Stomach (tissue), 4 donors: Measurements from ENCODE around the gene RAB9A.

Experiments used
- CTCF ChIP-seq, 7 experiments: fragments of 450-650 bp in 4 of 7; fragments of 200-600 bp in 3 of 7; sonication (generic) in 3 of 7; IDR thresholded peaks; one replicate each; pipeline ENCODE4 v1.5.1; 2016 to 2019; ENCODE audit warnings: antibody characterized with exemption in 7 of 7, control low read depth in 2 of 7, mild to moderate bottlenecking in 1 of 7
- POLR2A ChIP-seq, 4 donors: fragments of 450-650 bp; IDR thresholded peaks; one replicate each; pipeline ENCODE4 v1.6.1; 2016; ENCODE audit warnings: antibody characterized with exemption in 4 of 4, control low read depth in 2 of 4, mild to moderate bottlenecking in 1 of 4, moderate library complexity in 1 of 4

DNA sequence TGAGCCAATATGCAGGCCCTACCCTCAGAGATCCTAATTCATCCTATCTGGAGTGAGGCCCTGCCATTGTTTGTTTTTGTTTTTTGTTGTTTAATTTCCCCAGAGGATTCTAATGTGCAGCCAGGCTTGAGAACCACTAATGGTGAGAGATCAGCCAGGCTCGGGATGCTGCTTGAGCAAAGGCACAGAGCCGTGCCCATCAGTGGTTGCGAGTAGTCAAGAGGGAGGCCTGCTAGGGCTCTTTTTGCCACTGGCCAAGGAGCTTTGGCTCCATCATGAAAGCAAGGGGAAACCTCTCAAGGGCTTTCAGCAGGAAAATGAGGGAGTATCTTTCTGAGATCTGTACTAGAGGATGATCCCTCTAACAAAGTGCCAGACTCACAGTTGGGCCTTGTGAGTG, 33.3 kb upstream of the RAB9A start:
- no peak for TF ChIP-seq POLR2A (IDR thresholded peaks at IDR 0.05)
- no peak for TF ChIP-seq CTCF (IDR thresholded peaks at IDR 0.05)
